IMR-90 (cell line): Measurements from ENCODE around the gene PSMD1. TPM values are rescaled to one million over a fixed set of nuclear protein-coding genes. Genes with fewer than 3 reads are reported as not detected.

Experiments used
- ATAC-seq: fragments of 200-7000 bp; cut with Tn5 transposase; 2 replicates; pipeline ENCODE4 v1.9.1; 2020; ENCODE audit warnings: low read depth, mild to moderate bottlenecking, moderate library complexity
- BruUV-seq: library from RNA; stranded (reverse); fragments of 400-500 nt; replicated peaks from 2 replicates; lab custom pipeline; 2021; lab: Mats Ljungman, UMichigan
- CTCF ChIA-PET: fragments of 300-600 bp; formaldehyde crosslinking; extraction: SDS; loops from one replicate; lab custom pipeline; 2021; ENCODE audit warnings: antibody characterized with exemption; lab: Yijun Ruan, JAX
- POLR2A ChIA-PET: fragments of 300-600 bp; sonication (Branson Sonifier 250); formaldehyde crosslinking; loops from one replicate; lab custom pipeline; 2022; ENCODE audit warnings: antibody characterized with exemption; ENCODE audit not compliant: unreplicated experiment; lab: Charles Lee
- DNase-seq: peaks from one replicate; pipeline ENCODE4 v3.0.0; 2013
- H2AFZ ChIP-seq: replicated peaks from 2 replicates; pipeline ENCODE3; 2013; ENCODE audit warnings: low read length, mild to moderate bottlenecking; ENCODE audit not compliant: poor library complexity
- H2AK5ac ChIP-seq: 2 replicates; pipeline ENCODE4 v1.6.1; 2013; ENCODE audit warnings: low read depth, low read length, inconsistent platforms
- H2AK9ac ChIP-seq: replicated peaks from 2 replicates; pipeline ENCODE3; 2013; ENCODE audit warnings: mild to moderate bottlenecking, low read depth, low read length, moderate library complexity; ENCODE audit not compliant: poor library complexity
- H2BK120ac ChIP-seq: 2 replicates; pipeline ENCODE4 v1.6.1; 2013; ENCODE audit warnings: low read depth, low read length, inconsistent platforms
- H2BK15ac ChIP-seq: 3 replicates; pipeline ENCODE4 v1.6.1; 2013; ENCODE audit warnings: low read depth, low read length, inconsistent platforms
- H2BK20ac ChIP-seq: 2 replicates; pipeline ENCODE4 v1.6.1; 2013; ENCODE audit warnings: low read depth, mild to moderate bottlenecking, inconsistent platforms, low read length, moderate library complexity
- H2BK5ac ChIP-seq: 2 replicates; pipeline ENCODE4 v1.6.1; 2013; ENCODE audit warnings: mild to moderate bottlenecking, low read depth, low read length, inconsistent platforms; ENCODE audit not compliant: poor library complexity, severe bottlenecking
- H3K14ac ChIP-seq: replicated peaks from 2 replicates; pipeline ENCODE4 v1.6.1; 2013; ENCODE audit warnings: low read depth, low read length, inconsistent platforms
- H3K18ac ChIP-seq: 2 replicates; pipeline ENCODE4 v1.6.1; 2013; ENCODE audit warnings: low read depth, low read length, control low read depth
- H3K23ac ChIP-seq: 2 replicates; pipeline ENCODE4 v1.6.1; 2013; ENCODE audit warnings: low read depth, low read length, inconsistent platforms
- H3K27ac ChIP-seq: 2 replicates; pipeline ENCODE4 v1.5.1; 2013; ENCODE audit warnings: mild to moderate bottlenecking, control low read depth, low read length; ENCODE audit not compliant: insufficient read depth
- H3K27me3 ChIP-seq: 2 replicates; pipeline ENCODE4 v1.6.1; 2013; ENCODE audit warnings: low read length; ENCODE audit not compliant: control insufficient read depth, insufficient read depth
- H3K36me3 ChIP-seq: 2 replicates; pipeline ENCODE4 v1.6.1; 2013; ENCODE audit warnings: low read length, mixed read lengths; ENCODE audit not compliant: control insufficient read depth, insufficient read depth
- H3K4ac ChIP-seq: 2 replicates; pipeline ENCODE4 v1.6.1; 2013; ENCODE audit warnings: low read depth, low read length, inconsistent platforms
- H3K4me1 ChIP-seq: 2 replicates; pipeline ENCODE4 v1.6.1; 2013; ENCODE audit warnings: low read length, mixed read lengths; ENCODE audit not compliant: control insufficient read depth, insufficient read depth
- H3K4me2 ChIP-seq: 2 replicates; pipeline ENCODE4 v1.6.1; 2013; ENCODE audit warnings: low read depth, mild to moderate bottlenecking, control low read depth, low read length, moderate library complexity
- H3K4me3 ChIP-seq: 2 replicates; pipeline ENCODE4 v1.5.1; 2013; ENCODE audit warnings: low read depth, mild to moderate bottlenecking, control low read depth, low read length, moderate library complexity; ENCODE audit not compliant: insufficient read depth
- H3K56ac ChIP-seq: 2 replicates; pipeline ENCODE4 v1.6.1; 2013; ENCODE audit warnings: low read length, inconsistent platforms; ENCODE audit not compliant: insufficient read depth; ENCODE audit errors: extremely low read depth
- H3K79me1 ChIP-seq, 2 experiments: 2 replicates each; pipeline ENCODE4 v1.6.1; 2013; ENCODE audit warnings: low read length in 2 of 2, inconsistent platforms in 1 of 2, low read depth in 1 of 2
- H3K9ac ChIP-seq: 2 replicates; pipeline ENCODE4 v1.6.1; 2013; ENCODE audit warnings: low read depth, low read length, control low read depth
- H3K9me1 ChIP-seq: 2 replicates; pipeline ENCODE4 v1.6.1; 2013; ENCODE audit warnings: low read length, inconsistent platforms; ENCODE audit not compliant: insufficient read depth
- H3K9me3 ChIP-seq: 2 replicates; pipeline ENCODE4 v1.6.1; 2013; ENCODE audit warnings: low read length; ENCODE audit not compliant: control insufficient read depth, insufficient read depth
- H4K20me1 ChIP-seq: 2 replicates; pipeline ENCODE4 v1.6.1; 2013; ENCODE audit warnings: low read length, inconsistent platforms; ENCODE audit not compliant: insufficient read depth
- H4K5ac ChIP-seq: 2 replicates; pipeline ENCODE4 v1.6.1; 2013; ENCODE audit warnings: mild to moderate bottlenecking, low read depth, low read length, control low read depth
- H4K8ac ChIP-seq, 2 experiments: 2 replicates each; pipeline ENCODE4 v1.6.1; 2013; ENCODE audit warnings: low read depth in 2 of 2, low read length in 2 of 2, control low read depth in 1 of 2, inconsistent platforms in 1 of 2
- H4K91ac ChIP-seq: 2 replicates; pipeline ENCODE4 v1.6.1; 2013; ENCODE audit warnings: low read depth, low read length, inconsistent platforms; ENCODE audit not compliant: insufficient read depth
- ELK1 ChIP-seq: fragments of 150-350 bp; IDR thresholded peaks from 2 replicates; pipeline ENCODE4 v1.6.1; 2016; ENCODE audit warnings: low read depth, mild to moderate bottlenecking, low read length, moderate library complexity, borderline replicate concordance
- MAZ ChIP-seq: IDR thresholded peaks from 2 replicates; pipeline ENCODE4 v1.6.1; 2012; ENCODE audit warnings: low read depth, mild to moderate bottlenecking, low read length, improper control_type of control experiment, moderate library complexity, borderline replicate concordance
- MXI1 ChIP-seq: IDR thresholded peaks from 2 replicates; pipeline ENCODE4 v1.6.1; 2012; ENCODE audit warnings: low read depth, mild to moderate bottlenecking, low read length, moderate library complexity, borderline replicate concordance
- NFE2L2 ChIP-seq: fragments of 150-350 bp; IDR thresholded peaks from 2 replicates; pipeline ENCODE4 v1.6.1; 2016; ENCODE audit warnings: low read depth, mild to moderate bottlenecking, low read length
- RAD21 ChIP-seq: IDR thresholded peaks from 2 replicates; pipeline ENCODE4 v1.6.1; 2012; ENCODE audit warnings: low read length, improper control_type of control experiment
- RCOR1 ChIP-seq: IDR thresholded peaks from 2 replicates; pipeline ENCODE4 v1.6.1; 2012; ENCODE audit warnings: mild to moderate bottlenecking, low read length, improper control_type of control experiment; ENCODE audit not compliant: insufficient replicate concordance
- WGBS, 2 experiments: methylation state at CpG; one replicate each; pipeline versions ENCODE4 v1.1.5 to v1.1.7; 2013; ENCODE audit warnings: missing lambda C conversion rate in 2 of 2; ENCODE audit not compliant: insufficient read length in 1 of 2; ENCODE audit errors: extremely low coverage in 2 of 2; 5-methylcytosine and 5-hydroxymethylcytosine counted together
- dilution Hi-C: fragments of 300-500 bp; cut with HindIII; formaldehyde crosslinking; loops from one replicate; pipeline ENCODE4 v1.14.3; 2018; ENCODE audit warnings: low sequenced_read_pairs; ENCODE audit not compliant: unreplicated experiment
- in situ Hi-C: fragments of 300-500 bp; cut with MboI; formaldehyde crosslinking; loops from 3 replicates; pipeline ENCODE4 v1.14.3; 2019; ENCODE audit warnings: low sequenced_read_pairs, inconsistent platforms, mixed read lengths
- intact Hi-C: fragments of 100-400 bp; cut with micrococcal nuclease; formaldehyde crosslinking; loops from 2 replicates; pipeline ENCODE4 v1.10.0; 2022
- polyA plus RNA-seq, 3 experiments: library from polyadenylated mRNA; depleted of rRNA; stranded (reverse); fragments of >200 nt; gene quantifications; 2 replicates each; pipeline ENCODE4 v1.2.3, GENCODE V29; 2012; ENCODE audit warnings: low replicate concordance in 1 of 3
- total RNA-seq: library from RNA; depleted of rRNA; stranded (reverse); fragments of >200 nt; gene quantifications from 2 replicates; pipeline ENCODE4 v1.2.3, GENCODE V29; 2012

PSMD1 gene
- total and polyA plus RNA-seq, 2 of the 4 experiments (the other 2 are of a cell fraction): 89.8 to 181 TPM

- Histone ChIP-seq H3K18ac (no peak overlapping the region), H2BK20ac (peak overlapping the region; percentile 50; the same call in 1 of the 2 replicates), H2BK5ac (no peak overlapping the region), H3K4me1 (peaks cover 9% of the 10 kb centered on the region; the same call in 1 of the 2 replicates), H3K14ac (peak overlapping the region; percentile 61), H3K27ac (no peak overlapping the region), H3K23ac (peak overlapping the region; percentile 82; the same call in 1 of the 2 replicates), H3K36me3 (peaks cover 15% of the 10 kb centered on the region), H3K9ac (no peak overlapping the region), H3K27me3 (no peaks in the 10 kb centered on the region), H2AK5ac (peak overlapping the region; percentile 27; the same call in 1 of the 2 replicates), H4K8ac (peak overlapping the region in 1 of 2 experiments; percentile 52; a peak in 1 of 4 replicates), H4K91ac (peak overlapping the region; percentile 23; the same call in 1 of the 2 replicates), H4K20me1 (peaks cover 16% of the 10 kb centered on the region), H2AFZ (peak overlapping the region; percentile 48), H4K5ac (no peak overlapping the region), H2AK9ac (peak overlapping the region; percentile 73), H3K9me3 (no peaks in the 10 kb centered on the region), H3K79me1 (peaks cover 47 to 77% of the 10 kb centered on the region in 2 experiments), H2BK15ac (peak overlapping the region; percentile 57; the same call in 1 of the 3 replicates), H3K56ac (no peak overlapping the region), H2BK120ac (peak overlapping the region; percentile 63; the same call in 1 of the 2 replicates), H3K4me2 (peak overlapping the region; percentile 30; the same call in 1 of the 2 replicates), H3K9me1 (peaks cover 31% of the 10 kb centered on the region), H3K4me3 (no peak overlapping the region), H3K4ac (peak overlapping the region; percentile 79)
- 100% methylated on average over 1 of the region's 3 CpGs; no CpG with 5 or more reads in 1 of the 2 experiments for WGBS, 2 experiments
- TF ChIP-seq RAD21 (no peak), NFE2L2 (no peak), RCOR1 (no peak), MAZ (no peak), MXI1 (no peak), ELK1 (no peak)
- peak; percentile 63 for DNase-seq
- in situ Hi-C loops (no loop called here), dilution Hi-C loops (no loop called here), intact Hi-C loops (no loop called here)
- ATAC-seq: no peak
- ChIA-PET CTCF (interaction anchor here (1.4 kb wide), 1 partner anchor 97 kb away, joined by 5 read pairs; no protein-coding TSS in a partner anchor), POLR2A (interaction anchor here (0.7 kb wide), 1 partner anchor 12 kb away, joined by 9 read pairs; no protein-coding TSS in a partner anchor)
- BruUV-seq: no TSS peak
Measured at GRCh38 chr2:231200805-231201474, 144.3 kb downstream of the PSMD1 start.
